Activated naive CD8-positive, alpha-beta T cell treated with anti-CD3 and anti-CD28 coated beads, Interleukin-2, amount 50 U/mL, for 24 hours (primary cell): ENCODE data around the gene MRPL41.
"Not testable (repeated sequence)": the region's sequence is repeated elsewhere in the genome, so short reads cannot be mapped to it uniquely, and the experiment has no call there.

Source experiments
- ATAC-seq: fragments of 150-1000 bp; cut with Tn5 transposase; one replicate; pipeline ENCODE4 v1.10.0; 2021
- DNase-seq: peaks from one replicate; pipeline ENCODE4 v3.0.0; 2021
- H3K27ac Mint-ChIP-seq: one replicate; pipeline ENCODE4 v1.8.0; 2021; ENCODE audit warnings: mild to moderate bottlenecking, mixed read lengths
- H3K27me3 Mint-ChIP-seq: one replicate; pipeline ENCODE4 v1.8.0; 2021; ENCODE audit warnings: mixed read lengths
- H3K36me3 Mint-ChIP-seq: one replicate; pipeline ENCODE4 v1.8.0; 2021; ENCODE audit warnings: low read depth, mixed read lengths
- H3K4me1 Mint-ChIP-seq: one replicate; pipeline ENCODE4 v1.8.0; 2021; ENCODE audit warnings: mixed read lengths
- H3K4me3 Mint-ChIP-seq: one replicate; pipeline ENCODE4 v1.8.0; 2021; ENCODE audit warnings: mild to moderate bottlenecking, moderate library complexity, mixed read lengths
- H3K9me3 Mint-ChIP-seq: one replicate; pipeline ENCODE4 v1.8.0; 2021; ENCODE audit warnings: mixed read lengths

Gene MRPL41

DNA sequence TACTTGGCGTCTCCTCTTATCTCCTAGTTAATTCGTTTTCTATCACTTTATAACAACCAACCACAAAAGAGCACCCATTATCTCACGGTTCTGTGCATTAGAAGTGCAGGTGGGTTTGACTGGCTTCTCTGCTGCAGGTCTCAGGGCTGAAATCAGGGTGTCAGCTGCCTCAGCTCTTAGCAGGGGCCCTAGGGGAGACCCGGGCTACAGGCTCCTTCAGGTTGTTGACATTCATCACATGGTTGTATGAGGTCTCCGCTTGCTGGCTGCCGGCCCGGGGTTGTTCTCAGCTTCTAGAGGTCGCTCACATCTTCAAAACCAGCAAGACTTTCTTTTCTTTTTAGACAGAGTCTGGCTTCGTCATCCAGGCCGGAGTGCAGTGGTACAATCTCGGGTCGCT, 41.5 kb downstream of the MRPL41 start:
- Mint-ChIP-seq H3K9me3 (no peaks in the 10 kb centered on the region), H3K27me3 (no peaks in the 10 kb centered on the region), H3K4me3 (no peak overlapping the region), H3K36me3 (peaks cover 3% of the 10 kb centered on the region), H3K27ac (no peak overlapping the region), H3K4me1 (peaks cover 18% of the 10 kb centered on the region)
- ATAC-seq = no peak
- no peak for DNase-seq

DNA sequence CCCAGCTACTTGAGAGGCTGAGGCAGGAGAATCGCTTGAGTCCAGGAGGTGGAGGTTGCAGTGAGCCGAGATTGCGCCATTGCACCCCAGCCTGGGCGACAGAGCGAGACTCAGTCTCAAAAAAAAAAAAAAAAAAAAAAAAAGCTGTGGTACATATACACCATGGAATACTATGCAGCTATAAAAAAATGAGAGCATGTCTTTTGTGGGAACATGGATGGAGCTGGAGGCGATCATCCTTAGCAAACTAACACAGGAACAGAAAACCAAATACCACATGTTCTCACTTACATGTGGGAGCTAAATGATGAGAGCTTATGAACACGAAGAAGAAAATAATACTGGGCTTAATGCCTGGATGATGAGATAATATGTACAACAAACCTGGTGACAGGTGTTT, 44.9 kb downstream of the MRPL41 start:
- H3K4me3 Mint-ChIP-seq, DNase-seq: not testable (repeated sequence)

GRCh38 chr9:137598943-137599342, 47.3 kb downstream of the MRPL41 start:
- ATAC-seq = no peak
- no peak overlapping the region for H3K27ac Mint-ChIP-seq

More for the DNA sequence above, 44.9 kb downstream of the MRPL41 start:
- not testable (repeated sequence) for H3K36me3 Mint-ChIP-seq, H3K27ac Mint-ChIP-seq, H3K4me1 Mint-ChIP-seq, ATAC-seq, H3K9me3 Mint-ChIP-seq, H3K27me3 Mint-ChIP-seq

More at GRCh38 chr9:137598943-137599342, 47.3 kb downstream of the MRPL41 start:
- no peaks in the 10 kb centered on the region for H3K36me3 Mint-ChIP-seq
- no peaks in the 10 kb centered on the region for H3K4me1 Mint-ChIP-seq
- H3K9me3 Mint-ChIP-seq = no peaks in the 10 kb centered on the region
- no peak overlapping the region for H3K4me3 Mint-ChIP-seq
- no peak for DNase-seq
- no peaks in the 10 kb centered on the region for H3K27me3 Mint-ChIP-seq
